Stimulated activated naive CD8-positive, alpha-beta T cell treated with anti-CD3 and anti-CD28 coated beads, Interleukin-15, Interleukin-2, amounts not matched to agents 100 ng/mL and 50 ng/mL, for 24 hours (primary cell): ENCODE data around the gene HPRT1.
"Not testable (repeated sequence)": the region's sequence is repeated elsewhere in the genome, so short reads cannot be mapped to it uniquely, and the experiment has no call there.

Source experiments
- H3K27ac Mint-ChIP-seq: one replicate; pipeline ENCODE4 v1.8.0; 2021; ENCODE audit warnings: mild to moderate bottlenecking, mixed read lengths
- H3K27me3 Mint-ChIP-seq: one replicate; pipeline ENCODE4 v1.8.0; 2021; ENCODE audit warnings: mixed read lengths
- H3K36me3 Mint-ChIP-seq: one replicate; pipeline ENCODE4 v1.8.0; 2021; ENCODE audit warnings: low read depth, mixed read lengths
- H3K4me1 Mint-ChIP-seq: one replicate; pipeline ENCODE4 v1.8.0; 2021; ENCODE audit warnings: low read depth, mixed read lengths
- H3K4me3 Mint-ChIP-seq: one replicate; pipeline ENCODE4 v1.8.0; 2021; ENCODE audit warnings: mild to moderate bottlenecking, mixed read lengths
- H3K9me3 Mint-ChIP-seq: one replicate; pipeline ENCODE4 v1.8.0; 2021; ENCODE audit warnings: mixed read lengths

HPRT1 gene

GRCh38 chrX:134459683-134460004 lies 321 bp upstream of the HPRT1 start:
- no peak overlapping the region for H3K27ac Mint-ChIP-seq
- H3K4me1 Mint-ChIP-seq = peaks cover 13% of the 10 kb centered on the region
- peaks cover 8% of the 10 kb centered on the region for H3K36me3 Mint-ChIP-seq
- H3K27me3 Mint-ChIP-seq = no peaks in the 10 kb centered on the region
- H3K9me3 Mint-ChIP-seq = no peaks in the 10 kb centered on the region
- peak overlapping the region; percentile 90 for H3K4me3 Mint-ChIP-seq

- peaks cover 13% of the 10 kb centered on the region for H3K4me1 Mint-ChIP-seq
- H3K27ac Mint-ChIP-seq = peak overlapping the region; percentile 88
- peak overlapping the region; percentile 90 for H3K4me3 Mint-ChIP-seq
- H3K9me3 Mint-ChIP-seq = no peaks in the 10 kb centered on the region
- peaks cover 8% of the 10 kb centered on the region for H3K36me3 Mint-ChIP-seq
- no peaks in the 10 kb centered on the region for H3K27me3 Mint-ChIP-seq
Measured at GRCh38 chrX:134460862-134461220, 876 bp downstream of the HPRT1 start.

- Mint-ChIP-seq H3K27me3 (no peaks in the 10 kb centered on the region), H3K36me3 (peaks cover 8% of the 10 kb centered on the region), H3K9me3 (no peaks in the 10 kb centered on the region), H3K4me1 (peaks cover 13% of the 10 kb centered on the region), H3K4me3 (peak overlapping the region; percentile 90), H3K27ac (no peak overlapping the region)
Measured at GRCh38 chrX:134461437-134461836, 1.5 kb downstream of the HPRT1 start.

GRCh38 chrX:134462927-134463326 lies 3.0 kb downstream of the HPRT1 start:
- H3K4me3 Mint-ChIP-seq = no peak overlapping the region
- no peaks in the 10 kb centered on the region for H3K9me3 Mint-ChIP-seq
- H3K4me1 Mint-ChIP-seq = peaks cover 13% of the 10 kb centered on the region

GRCh38 chrX:134464453-134464852 lies 4.5 kb downstream of the HPRT1 start:
- not testable (repeated sequence) for H3K9me3 Mint-ChIP-seq, H3K4me3 Mint-ChIP-seq, H3K27me3 Mint-ChIP-seq, H3K36me3 Mint-ChIP-seq, H3K27ac Mint-ChIP-seq
- peaks cover 18% of the 10 kb centered on the region for H3K4me1 Mint-ChIP-seq

More at GRCh38 chrX:134462927-134463326, 3.0 kb downstream of the HPRT1 start:
- Mint-ChIP-seq H3K27ac (no peak overlapping the region), H3K36me3 (peaks cover 8% of the 10 kb centered on the region), H3K27me3 (no peaks in the 10 kb centered on the region)

GRCh38 chrX:134469486-134469885 lies 9.5 kb downstream of the HPRT1 start:
- Mint-ChIP-seq H3K27ac (no peak overlapping the region), H3K36me3 (peaks cover 14% of the 10 kb centered on the region), H3K27me3 (no peaks in the 10 kb centered on the region), H3K4me3 (no peak overlapping the region), H3K4me1 (peaks cover 5% of the 10 kb centered on the region), H3K9me3 (no peaks in the 10 kb centered on the region)

GRCh38 chrX:134470013-134470412 lies 10.0 kb downstream of the HPRT1 start:
- Mint-ChIP-seq H3K4me3 (no peak overlapping the region), H3K4me1 (peaks cover 5% of the 10 kb centered on the region), H3K27ac (no peak overlapping the region), H3K36me3 (peaks cover 15% of the 10 kb centered on the region), H3K9me3 (no peaks in the 10 kb centered on the region), H3K27me3 (no peaks in the 10 kb centered on the region)

GRCh38 chrX:134472041-134472440 lies 12.1 kb downstream of the HPRT1 start:
- Mint-ChIP-seq H3K4me1 (peaks cover 5% of the 10 kb centered on the region), H3K9me3 (no peaks in the 10 kb centered on the region), H3K27me3 (no peaks in the 10 kb centered on the region), H3K36me3 (peaks cover 30% of the 10 kb centered on the region), H3K27ac (no peak overlapping the region), H3K4me3 (no peak overlapping the region)

- H3K27ac Mint-ChIP-seq = no peak overlapping the region
- H3K27me3 Mint-ChIP-seq = no peaks in the 10 kb centered on the region
- no peaks in the 10 kb centered on the region for H3K9me3 Mint-ChIP-seq
- H3K36me3 Mint-ChIP-seq = peaks cover 34% of the 10 kb centered on the region
- H3K4me3 Mint-ChIP-seq = no peak overlapping the region
- no peaks in the 10 kb centered on the region for H3K4me1 Mint-ChIP-seq
Measured at GRCh38 chrX:134476284-134476683, 16.3 kb downstream of the HPRT1 start.

GRCh38 chrX:134478374-134478773 lies 18.4 kb downstream of the HPRT1 start:
- Mint-ChIP-seq H3K27ac (no peak overlapping the region), H3K4me3 (no peak overlapping the region), H3K27me3 (no peaks in the 10 kb centered on the region), H3K9me3 (no peaks in the 10 kb centered on the region), H3K36me3 (peaks cover 27% of the 10 kb centered on the region), H3K4me1 (no peaks in the 10 kb centered on the region)

GRCh38 chrX:134480061-134480460 lies 20.1 kb downstream of the HPRT1 start:
- Mint-ChIP-seq H3K4me3 (no peak overlapping the region), H3K27ac (no peak overlapping the region), H3K36me3 (peaks cover 24% of the 10 kb centered on the region), H3K4me1 (no peaks in the 10 kb centered on the region), H3K27me3 (no peaks in the 10 kb centered on the region), H3K9me3 (no peaks in the 10 kb centered on the region)

GRCh38 chrX:134481339-134481738 lies 21.4 kb downstream of the HPRT1 start:
- Mint-ChIP-seq H3K27ac (no peak overlapping the region), H3K9me3 (no peaks in the 10 kb centered on the region), H3K4me3 (no peak overlapping the region), H3K27me3 (no peaks in the 10 kb centered on the region), H3K36me3 (peaks cover 21% of the 10 kb centered on the region), H3K4me1 (no peaks in the 10 kb centered on the region)

- Mint-ChIP-seq H3K9me3 (no peaks in the 10 kb centered on the region), H3K27ac (no peak overlapping the region), H3K4me3 (no peak overlapping the region), H3K4me1 (no peaks in the 10 kb centered on the region), H3K36me3 (peaks cover 21% of the 10 kb centered on the region), H3K27me3 (no peaks in the 10 kb centered on the region)
Measured at GRCh38 chrX:134482371-134482770, 22.4 kb downstream of the HPRT1 start.

- Mint-ChIP-seq H3K27me3 (no peaks in the 10 kb centered on the region), H3K4me3 (no peak overlapping the region), H3K27ac (no peak overlapping the region), H3K4me1 (no peaks in the 10 kb centered on the region), H3K9me3 (no peaks in the 10 kb centered on the region), H3K36me3 (peaks cover 16% of the 10 kb centered on the region)
Measured at GRCh38 chrX:134484039-134484438, 24.1 kb downstream of the HPRT1 start.

- H3K4me3 Mint-ChIP-seq = no peak overlapping the region
- no peaks in the 10 kb centered on the region for H3K4me1 Mint-ChIP-seq
- H3K27ac Mint-ChIP-seq = no peak overlapping the region
- H3K36me3 Mint-ChIP-seq = peaks cover 41% of the 10 kb centered on the region
- no peaks in the 10 kb centered on the region for H3K9me3 Mint-ChIP-seq
- H3K27me3 Mint-ChIP-seq = no peaks in the 10 kb centered on the region
Measured at GRCh38 chrX:134501941-134502340, 42.0 kb downstream of the HPRT1 start.

- Mint-ChIP-seq H3K4me1 (no peaks in the 10 kb centered on the region), H3K27me3 (no peaks in the 10 kb centered on the region), H3K4me3 (no peak overlapping the region), H3K9me3 (no peaks in the 10 kb centered on the region), H3K36me3 (peaks cover 41% of the 10 kb centered on the region), H3K27ac (no peak overlapping the region)
Measured at GRCh38 chrX:134502686-134503085, 42.7 kb downstream of the HPRT1 start.

- no peaks in the 10 kb centered on the region for H3K4me1 Mint-ChIP-seq
- no peaks in the 10 kb centered on the region for H3K9me3 Mint-ChIP-seq
- no peak overlapping the region for H3K27ac Mint-ChIP-seq
- H3K27me3 Mint-ChIP-seq = no peaks in the 10 kb centered on the region
- peaks cover 12% of the 10 kb centered on the region for H3K36me3 Mint-ChIP-seq
- H3K4me3 Mint-ChIP-seq = no peak overlapping the region
Measured at GRCh38 chrX:134512566-134512965, 52.6 kb downstream of the HPRT1 start.
